C4-2B (cell line): ENCODE data around the gene RAB43.

Source experiments
- ZFX ChIP-seq: fragments of 450-650 bp; IDR thresholded peaks from 2 replicates; pipeline ENCODE4 v1.6.1; 2017
- TF ChIP-seq, protein P1 (sequence below): fragments of 450-650 bp; conservative IDR thresholded peaks from 2 replicates; pipeline ENCODE4 v1.5.1; 2017; ENCODE audit warnings: mild to moderate bottlenecking

DNA sequence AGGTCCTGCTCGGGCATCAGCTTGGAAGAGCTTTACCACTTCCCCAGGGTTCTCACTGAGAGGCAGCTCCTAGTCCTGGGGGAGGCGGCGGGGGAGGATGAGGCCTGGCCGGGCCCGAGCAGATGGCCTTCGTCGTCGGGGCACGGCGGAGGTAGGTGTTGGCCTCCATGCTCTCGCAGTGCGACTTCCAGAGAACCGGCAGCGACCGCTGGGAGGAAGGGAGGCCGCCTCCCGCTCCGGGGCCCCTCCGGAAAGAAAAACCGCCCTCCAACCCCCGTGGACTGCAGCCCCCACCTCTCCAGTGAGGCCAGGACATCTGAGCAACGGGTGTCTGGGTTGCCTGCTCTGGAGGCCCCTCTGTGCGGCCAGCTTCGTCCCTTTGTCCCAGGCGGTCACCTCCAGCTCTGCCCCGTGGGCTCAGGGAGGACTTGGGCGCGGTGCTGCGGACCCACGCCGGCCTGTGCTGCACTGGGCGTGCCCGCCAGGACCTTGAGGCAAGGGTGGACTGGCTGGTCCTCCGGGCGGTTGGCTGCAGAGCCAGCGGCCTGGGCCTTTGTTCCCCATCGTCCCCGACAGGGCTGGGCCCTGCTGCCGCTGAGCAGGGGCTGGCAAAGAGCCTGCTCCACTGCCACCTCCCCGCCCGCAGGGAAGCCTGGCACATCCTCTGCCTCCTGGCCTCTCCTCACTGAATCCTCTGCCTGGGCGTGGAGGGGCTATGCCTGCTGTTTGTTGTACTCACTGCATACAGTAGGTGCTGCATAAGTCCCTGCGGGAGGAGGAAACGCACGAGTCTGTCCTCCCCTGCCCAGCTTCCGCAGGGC is 74.7 kb downstream of the RAB43 start:
- TF ChIP-seq, protein P1, sequence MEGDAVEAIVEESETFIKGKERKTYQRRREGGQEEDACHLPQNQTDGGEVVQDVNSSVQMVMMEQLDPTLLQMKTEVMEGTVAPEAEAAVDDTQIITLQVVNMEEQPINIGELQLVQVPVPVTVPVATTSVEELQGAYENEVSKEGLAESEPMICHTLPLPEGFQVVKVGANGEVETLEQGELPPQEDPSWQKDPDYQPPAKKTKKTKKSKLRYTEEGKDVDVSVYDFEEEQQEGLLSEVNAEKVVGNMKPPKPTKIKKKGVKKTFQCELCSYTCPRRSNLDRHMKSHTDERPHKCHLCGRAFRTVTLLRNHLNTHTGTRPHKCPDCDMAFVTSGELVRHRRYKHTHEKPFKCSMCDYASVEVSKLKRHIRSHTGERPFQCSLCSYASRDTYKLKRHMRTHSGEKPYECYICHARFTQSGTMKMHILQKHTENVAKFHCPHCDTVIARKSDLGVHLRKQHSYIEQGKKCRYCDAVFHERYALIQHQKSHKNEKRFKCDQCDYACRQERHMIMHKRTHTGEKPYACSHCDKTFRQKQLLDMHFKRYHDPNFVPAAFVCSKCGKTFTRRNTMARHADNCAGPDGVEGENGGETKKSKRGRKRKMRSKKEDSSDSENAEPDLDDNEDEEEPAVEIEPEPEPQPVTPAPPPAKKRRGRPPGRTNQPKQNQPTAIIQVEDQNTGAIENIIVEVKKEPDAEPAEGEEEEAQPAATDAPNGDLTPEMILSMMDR: no peak
- TF ChIP-seq ZFX: no peak
